GM12878 (cell line): ENCODE measurements around the gene HABP2. TPM values are rescaled to one million over a fixed set of nuclear protein-coding genes. Genes with fewer than 3 reads are reported as not detected.

ENCODE experiments used
- ATAC-seq: fragments of 200-7000 bp; cut with Tn5 transposase; 3 replicates; pipeline ENCODE4 v1.9.1; 2020; ENCODE audit warnings: mild to moderate bottlenecking, moderate library complexity
- BruUV-seq: library from RNA; stranded (reverse); fragments of 400-500 nt; replicated peaks from 2 replicates; lab custom pipeline; 2021; lab: Mats Ljungman, UMichigan
- CTCF ChIA-PET: fragments of 300-600 bp; sonication (Branson Sonifier 250); formaldehyde crosslinking; extraction: SDS; loops from one replicate; lab custom pipeline; 2021; ENCODE audit warnings: inconsistent platforms; lab: Yijun Ruan, JAX
- POLR2A ChIA-PET: fragments of 350-600 bp; formaldehyde crosslinking; extraction: SDS; loops from one replicate; lab custom pipeline; 2021; ENCODE audit warnings: inconsistent platforms; lab: Charles Lee
- RAD21 ChIA-PET: fragments of 300-600 bp; sonication (Branson Sonifier 250); formaldehyde crosslinking; loops from one replicate; lab custom pipeline; 2023; ENCODE audit warnings: antibody characterized with exemption; ENCODE audit not compliant: unreplicated experiment; lab: Charles Lee
- SMC1A ChIA-PET: fragments of 300-600 bp; sonication (Branson Sonifier 250); formaldehyde crosslinking; loops from one replicate; lab custom pipeline; 2023; ENCODE audit not compliant: unreplicated experiment, uncharacterized antibody; lab: Charles Lee
- DNase-seq: peaks from one replicate; pipeline ENCODE4 v3.0.0-alpha.2; 2011; ENCODE audit warnings: low read depth, low spot score
- FAIRE-seq: peaks from 3 replicates; lab custom pipeline; 2011; peaks lifted over from hg19 to GRCh38; lab: Jason Lieb, UNC
- H2AFZ ChIP-seq: 2 replicates; pipeline ENCODE4 v1.6.0; 2011; ENCODE audit warnings: low read depth, low read length, control low read depth; ENCODE audit not compliant: control insufficient read depth
- H3K27ac ChIP-seq: 2 replicates; pipeline ENCODE4 v1.5.1; 2011; ENCODE audit warnings: control low read depth; ENCODE audit not compliant: control insufficient read depth, insufficient read depth
- H3K27me3 ChIP-seq, 2 experiments: replicated peaks in 1 of 2; 2 replicates each; pipeline versions ENCODE4 v1.6.0 to v1.6.1; 2011; ENCODE audit warnings: low read length in 1 of 2; ENCODE audit not compliant: control insufficient read depth in 2 of 2, insufficient read depth in 2 of 2
- H3K36me3 ChIP-seq, 2 experiments: 2 replicates each; pipeline ENCODE4 v1.5.1; 2011; ENCODE audit warnings: low read length in 1 of 2; ENCODE audit not compliant: control insufficient read depth in 2 of 2, insufficient read depth in 2 of 2
- H3K4me1 ChIP-seq: 2 replicates; pipeline ENCODE4 v1.6.1; 2011; ENCODE audit warnings: mild to moderate bottlenecking, low read length, moderate library complexity, mixed read lengths; ENCODE audit not compliant: control insufficient read depth, insufficient read depth
- H3K4me2 ChIP-seq: 2 replicates; pipeline ENCODE4 v1.6.0; 2011; ENCODE audit warnings: control low read depth; ENCODE audit not compliant: control insufficient read depth, insufficient read depth
- H3K4me3 ChIP-seq: fragments of 200-600 bp; sonication (generic); 2 replicates; pipeline ENCODE4 v1.5.1; 2016
- H3K79me2 ChIP-seq: 2 replicates; pipeline ENCODE4 v1.6.0; 2011; ENCODE audit warnings: low read length; ENCODE audit not compliant: control insufficient read depth, insufficient read depth
- H3K9ac ChIP-seq: 2 replicates; pipeline ENCODE4 v1.8.0; 2011; ENCODE audit warnings: low read length, control low read depth, mixed read lengths; ENCODE audit not compliant: control insufficient read depth, insufficient read depth
- H3K9me3 ChIP-seq: replicated peaks from 3 replicates; pipeline ENCODE4 v1.5.1; 2011; ENCODE audit warnings: mild to moderate bottlenecking, low read length; ENCODE audit not compliant: control insufficient read depth, insufficient read depth
- H4K20me1 ChIP-seq: 2 replicates; pipeline ENCODE4 v1.6.0; 2011; ENCODE audit not compliant: control insufficient read depth, insufficient read depth
- ATF7 ChIP-seq: fragments of 450-650 bp; IDR thresholded peaks from 2 replicates; pipeline ENCODE4 v1.6.1; 2016; ENCODE audit warnings: low read depth, mild to moderate bottlenecking
- CBX3 ChIP-seq: fragments of 200-600 bp; sonication (generic); IDR thresholded peaks from 2 replicates; pipeline ENCODE4 v1.6.1; 2016; ENCODE audit warnings: low read depth, borderline replicate concordance
- ESRRA ChIP-seq: IDR thresholded peaks from 2 replicates; pipeline ENCODE4 v1.6.1; 2012; ENCODE audit warnings: mild to moderate bottlenecking, low read length, improper control_type of control experiment
- FOXM1 ChIP-seq: IDR thresholded peaks from 2 replicates; pipeline ENCODE4 v1.6.1; 2012; ENCODE audit warnings: low read depth, mild to moderate bottlenecking, inconsistent platforms, low read length, moderate library complexity
- GATAD2B ChIP-seq: fragments of 450-650 bp; conservative IDR thresholded peaks from 2 replicates; pipeline ENCODE4 v1.6.1; 2017; ENCODE audit warnings: low read depth, mild to moderate bottlenecking, moderate library complexity
- HDGF ChIP-seq: fragments of 450-650 bp; IDR thresholded peaks from 2 replicates; pipeline ENCODE4 v1.6.1; 2016; ENCODE audit warnings: antibody characterized with exemption
- JUNB ChIP-seq: IDR thresholded peaks from 2 replicates; pipeline ENCODE4 v1.6.1; 2016; ENCODE audit warnings: antibody characterized with exemption, mild to moderate bottlenecking
- JUND ChIP-seq: IDR thresholded peaks from 2 replicates; pipeline ENCODE4 v1.6.1; 2012; ENCODE audit warnings: low read depth, mild to moderate bottlenecking, low read length, improper control_type of control experiment, moderate library complexity
- NFYA ChIP-seq: IDR thresholded peaks from 2 replicates; pipeline ENCODE4 v1.6.1; 2011; ENCODE audit warnings: low read depth, mild to moderate bottlenecking, low read length, improper control_type of control experiment, borderline replicate concordance
- NRF1 ChIP-seq: conservative IDR thresholded peaks from 2 replicates; pipeline ENCODE4 v1.6.1; 2011; ENCODE audit warnings: mild to moderate bottlenecking, low read depth, low read length, improper control_type of control experiment
- PAX8 ChIP-seq: fragments of 450-650 bp; IDR thresholded peaks from 2 replicates; pipeline ENCODE4 v1.6.1; 2017; ENCODE audit warnings: mild to moderate bottlenecking, moderate library complexity
- RAD21 ChIP-seq: IDR thresholded peaks from 2 replicates; pipeline ENCODE4 v1.6.1; 2011; ENCODE audit warnings: mild to moderate bottlenecking, low read depth, low read length, moderate library complexity; ENCODE audit not compliant: insufficient read depth
- RFX5 ChIP-seq: IDR thresholded peaks from 2 replicates; pipeline ENCODE4 v1.6.1; 2011; ENCODE audit warnings: low read depth, low read length, improper control_type of control experiment
- SMC3 ChIP-seq: IDR thresholded peaks from 2 replicates; pipeline ENCODE4 v1.6.1; 2011; ENCODE audit warnings: low read length, improper control_type of control experiment, borderline replicate concordance
- SRF ChIP-seq, 2 experiments: IDR thresholded peaks; 2 replicates each; pipeline ENCODE4 v1.6.1; 2011; ENCODE audit warnings: low read depth in 2 of 2, low read length in 2 of 2, mild to moderate bottlenecking in 1 of 2, moderate library complexity in 1 of 2
- YBX1 ChIP-seq: fragments of 450-650 bp; IDR thresholded peaks from 2 replicates; pipeline ENCODE4 v1.6.1; 2016; ENCODE audit warnings: antibody characterized with exemption
- ZNF24 ChIP-seq: fragments of 450-650 bp; IDR thresholded peaks from 2 replicates; pipeline ENCODE4 v1.6.1; 2017; ENCODE audit warnings: antibody characterized with exemption, mild to moderate bottlenecking
- WGBS: methylation state at CpG from one replicate; pipeline ENCODE4 v1.1.6; 2016; ENCODE audit warnings: low lambda C conversion rate; ENCODE audit not compliant: insufficient replicate concordance, insufficient coverage; ENCODE audit errors: missing lambda C conversion rate; 5-methylcytosine and 5-hydroxymethylcytosine counted together
- in situ Hi-C: fragments of 300-500 bp; cut with MboI; formaldehyde crosslinking; loops from 9 replicates; pipeline ENCODE4 v1.14.3; 2018; ENCODE audit warnings: mixed read lengths
- intact Hi-C: fragments of 100-400 bp; cut with micrococcal nuclease; formaldehyde crosslinking; loops from one replicate; pipeline ENCODE4 v1.14.2; 2022; ENCODE audit not compliant: unreplicated experiment
- polyA plus RNA-seq, 11 experiments: library from polyadenylated mRNA; depleted of rRNA in 4 of 11; unstranded in 6 of 11; stranded (reverse) in 5 of 11; fragments of >200 nt; fragmentation: Nextera tagmentation in 4 of 11; fragmentation: Illumina TruSeq in 1 of 11; extraction: Ambion mirVana in 4 of 11; extraction: Trizol in 1 of 11; gene quantifications; 1 replicate in 1 of 11; 2 replicates in 10 of 11; pipeline versions ENCODE4 v1.2.1 to v1.2.3, GENCODE V29; 2011 to 2016; ENCODE audit warnings: inconsistent platforms in 2 of 11, missing spikeins in 2 of 11, low read depth in 1 of 11
- total RNA-seq, 4 experiments: library from RNA; depleted of rRNA in 3 of 4; stranded (reverse); fragments of >200 nt in 3 of 4; fragmentation: Illumina TruSeq in 1 of 4; extraction: Trizol in 1 of 4; gene quantifications; 2 replicates each; pipeline versions ENCODE4 v1.2.1 to v1.2.3, GENCODE V29; 2013 to 2021
- TF ChIP-seq, protein P1 (sequence below): IDR thresholded peaks from 2 replicates; pipeline ENCODE4 v1.6.1; 2011; ENCODE audit warnings: borderline replicate concordance, low read depth, mild to moderate bottlenecking, moderate library complexity, mixed read lengths, low read length; ENCODE audit not compliant: insufficient read depth; ENCODE audit errors: extremely low read length
- TF ChIP-seq, protein P2 (sequence below): fragments of 450-650 bp; IDR thresholded peaks from 2 replicates; pipeline ENCODE4 v1.6.1; 2017; ENCODE audit warnings: mild to moderate bottlenecking, moderate library complexity
- TF ChIP-seq, protein P3 (sequence below): fragments of 450-650 bp; IDR thresholded peaks from 2 replicates; pipeline ENCODE4 v1.6.1; 2017; ENCODE audit warnings: mild to moderate bottlenecking

The HABP2 gene
- total and polyA plus RNA-seq, 10 of the 15 experiments (the other 5 are each of a cell fraction or from before 2014, with no cell fraction given) = 0.13 TPM; not detected in 9

GRCh38 chr10:113585949-113586348 is 33.1 kb downstream of the HABP2 start:
- RAD21 ChIA-PET = no interaction called here
- TF ChIP-seq SMC3 (no peak), NRF1 (no peak), RFX5 (no peak), JUND (no peak), HDGF (no peak), GATAD2B (no peak), FOXM1 (no peak), PAX8 (no peak), RAD21 (no peak), ESRRA (no peak), ZNF24 (no peak), SRF (IDR thresholded peaks at IDR 0.05; ENCODE audit: low read depth in 2 of 2, low read length in 2 of 2) (no peak), JUNB (no peak), ATF7 (0 out of 2 replicates have a peak, but pooled peaks have one; percentile 13), CBX3 (no peak), NFYA (no peak), YBX1 (no peak)
- TF ChIP-seq, protein P1, sequence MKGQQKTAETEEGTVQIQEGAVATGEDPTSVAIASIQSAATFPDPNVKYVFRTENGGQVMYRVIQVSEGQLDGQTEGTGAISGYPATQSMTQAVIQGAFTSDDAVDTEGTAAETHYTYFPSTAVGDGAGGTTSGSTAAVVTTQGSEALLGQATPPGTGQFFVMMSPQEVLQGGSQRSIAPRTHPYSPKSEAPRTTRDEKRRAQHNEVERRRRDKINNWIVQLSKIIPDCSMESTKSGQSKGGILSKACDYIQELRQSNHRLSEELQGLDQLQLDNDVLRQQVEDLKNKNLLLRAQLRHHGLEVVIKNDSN = no peak
- TF ChIP-seq, protein P2, sequence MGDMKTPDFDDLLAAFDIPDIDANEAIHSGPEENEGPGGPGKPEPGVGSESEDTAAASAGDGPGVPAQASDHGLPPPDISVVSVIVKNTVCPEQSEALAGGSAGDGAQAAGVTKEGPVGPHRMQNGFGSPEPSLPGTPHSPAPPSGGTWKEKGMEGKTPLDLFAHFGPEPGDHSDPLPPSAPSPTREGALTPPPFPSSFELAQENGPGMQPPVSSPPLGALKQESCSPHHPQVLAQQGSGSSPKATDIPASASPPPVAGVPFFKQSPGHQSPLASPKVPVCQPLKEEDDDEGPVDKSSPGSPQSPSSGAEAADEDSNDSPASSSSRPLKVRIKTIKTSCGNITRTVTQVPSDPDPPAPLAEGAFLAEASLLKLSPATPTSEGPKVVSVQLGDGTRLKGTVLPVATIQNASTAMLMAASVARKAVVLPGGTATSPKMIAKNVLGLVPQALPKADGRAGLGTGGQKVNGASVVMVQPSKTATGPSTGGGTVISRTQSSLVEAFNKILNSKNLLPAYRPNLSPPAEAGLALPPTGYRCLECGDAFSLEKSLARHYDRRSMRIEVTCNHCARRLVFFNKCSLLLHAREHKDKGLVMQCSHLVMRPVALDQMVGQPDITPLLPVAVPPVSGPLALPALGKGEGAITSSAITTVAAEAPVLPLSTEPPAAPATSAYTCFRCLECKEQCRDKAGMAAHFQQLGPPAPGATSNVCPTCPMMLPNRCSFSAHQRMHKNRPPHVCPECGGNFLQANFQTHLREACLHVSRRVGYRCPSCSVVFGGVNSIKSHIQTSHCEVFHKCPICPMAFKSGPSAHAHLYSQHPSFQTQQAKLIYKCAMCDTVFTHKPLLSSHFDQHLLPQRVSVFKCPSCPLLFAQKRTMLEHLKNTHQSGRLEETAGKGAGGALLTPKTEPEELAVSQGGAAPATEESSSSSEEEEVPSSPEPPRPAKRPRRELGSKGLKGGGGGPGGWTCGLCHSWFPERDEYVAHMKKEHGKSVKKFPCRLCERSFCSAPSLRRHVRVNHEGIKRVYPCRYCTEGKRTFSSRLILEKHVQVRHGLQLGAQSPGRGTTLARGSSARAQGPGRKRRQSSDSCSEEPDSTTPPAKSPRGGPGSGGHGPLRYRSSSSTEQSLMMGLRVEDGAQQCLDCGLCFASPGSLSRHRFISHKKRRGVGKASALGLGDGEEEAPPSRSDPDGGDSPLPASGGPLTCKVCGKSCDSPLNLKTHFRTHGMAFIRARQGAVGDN = no peak
- TF ChIP-seq, protein P3, sequence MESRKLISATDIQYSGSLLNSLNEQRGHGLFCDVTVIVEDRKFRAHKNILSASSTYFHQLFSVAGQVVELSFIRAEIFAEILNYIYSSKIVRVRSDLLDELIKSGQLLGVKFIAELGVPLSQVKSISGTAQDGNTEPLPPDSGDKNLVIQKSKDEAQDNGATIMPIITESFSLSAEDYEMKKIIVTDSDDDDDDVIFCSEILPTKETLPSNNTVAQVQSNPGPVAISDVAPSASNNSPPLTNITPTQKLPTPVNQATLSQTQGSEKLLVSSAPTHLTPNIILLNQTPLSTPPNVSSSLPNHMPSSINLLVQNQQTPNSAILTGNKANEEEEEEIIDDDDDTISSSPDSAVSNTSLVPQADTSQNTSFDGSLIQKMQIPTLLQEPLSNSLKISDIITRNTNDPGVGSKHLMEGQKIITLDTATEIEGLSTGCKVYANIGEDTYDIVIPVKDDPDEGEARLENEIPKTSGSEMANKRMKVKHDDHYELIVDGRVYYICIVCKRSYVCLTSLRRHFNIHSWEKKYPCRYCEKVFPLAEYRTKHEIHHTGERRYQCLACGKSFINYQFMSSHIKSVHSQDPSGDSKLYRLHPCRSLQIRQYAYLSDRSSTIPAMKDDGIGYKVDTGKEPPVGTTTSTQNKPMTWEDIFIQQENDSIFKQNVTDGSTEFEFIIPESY = no peak

More at GRCh38 chr10:113585949-113586348, 33.1 kb downstream of the HABP2 start:
- peak; percentile 56 for ATAC-seq
- ChIA-PET SMC1A (no interaction called here), CTCF (no interaction called here), POLR2A (no interaction called here)
- H3K27ac ChIP-seq = no peak overlapping the region
- H2AFZ ChIP-seq = no peak overlapping the region
- H4K20me1 ChIP-seq = no peaks in the 10 kb centered on the region; the same call in 1 of the 2 replicates
- no peaks in the 10 kb centered on the region for H3K9me3 ChIP-seq
- no peaks in the 10 kb centered on the region for H3K36me3 ChIP-seq
- intact Hi-C loops (no loop called here), in situ Hi-C loops (no loop called here)
- no peaks in the 10 kb centered on the region for H3K4me1 ChIP-seq
- WGBS = 0% methylated on average over 1 of the region's 1 CpG
- DNase-seq = no peak
- BruUV-seq = no TSS peak
- H3K27me3 ChIP-seq = no peaks in the 10 kb centered on the region; a peak in 1 of 4 replicates
- H3K9ac ChIP-seq = no peak overlapping the region
- no peak overlapping the region for H3K4me2 ChIP-seq
- H3K79me2 ChIP-seq = no peaks in the 10 kb centered on the region
- H3K4me3 ChIP-seq = no peak overlapping the region
- FAIRE-seq = no peak
